NCI-H510A treated with DMSO at 0.1 percent for 48 hours (cell line): ENCODE results near the gene NCLN.
"Not testable (repeated sequence)": the region's sequence is repeated elsewhere in the genome, so short reads cannot be mapped to it uniquely, and the experiment has no call there.

Source experiments
- DNase-seq: peaks from one replicate; lab custom pipeline; 2025; lab: John Stamatoyannopoulos, UW

Gene NCLN

GRCh38 chr19:3154957-3155736 is 30.6 kb upstream of the NCLN start:
- DNase-seq, result no peak

- DNase-seq, result no peak
Observed at GRCh38 chr19:3157096-3157845, 28.5 kb upstream of the NCLN start.

- no peak for DNase-seq
Observed at GRCh38 chr19:3159565-3159964, 26.2 kb upstream of the NCLN start.

GRCh38 chr19:3160219-3160618 is 25.5 kb upstream of the NCLN start:
- DNase-seq, result no peak

GRCh38 chr19:3161453-3161852 is 24.3 kb upstream of the NCLN start:
- no peak for DNase-seq

- DNase-seq, result no peak
Observed at GRCh38 chr19:3162418-3163229, 23.1 kb upstream of the NCLN start.

- peak; percentile 53 for DNase-seq
Observed at GRCh38 chr19:3163230-3163886, 22.4 kb upstream of the NCLN start.

GRCh38 chr19:3163943-3164342 is 21.8 kb upstream of the NCLN start:
- no peak for DNase-seq

GRCh38 chr19:3167533-3168272 is 18.0 kb upstream of the NCLN start:
- DNase-seq, result no peak

GRCh38 chr19:3171894-3172672 is 13.6 kb upstream of the NCLN start:
- DNase-seq, result no peak

- DNase-seq, result not testable (repeated sequence)
Observed at GRCh38 chr19:3172673-3173000, 13.1 kb upstream of the NCLN start.

GRCh38 chr19:3175781-3176714 is 9.7 kb upstream of the NCLN start:
- no peak for DNase-seq

GRCh38 chr19:3176715-3177501 is 8.8 kb upstream of the NCLN start:
- DNase-seq, result no peak

- no peak for DNase-seq
Observed at GRCh38 chr19:3178377-3178972, 7.3 kb upstream of the NCLN start, which contains the start of gene S1PR4. S1PR4 (plus strand) TSS chr19:3178769; CDS start chr19:3178793, 24 bp downstream.

GRCh38 chr19:3178973-3179738 is 6.6 kb upstream of the NCLN start:
- no peak for DNase-seq

- DNase-seq, result no peak
Observed at GRCh38 chr19:3179739-3180293, 5.9 kb upstream of the NCLN start.
